Brain pericyte (primary cell): ENCODE data around the gene ALDOA.

Source experiments
- DNase-seq: peaks from one replicate; pipeline ENCODE4 v3.0.0-alpha.2; 2012; ENCODE audit warnings: low read depth, low spot score

Gene ALDOA

DNA sequence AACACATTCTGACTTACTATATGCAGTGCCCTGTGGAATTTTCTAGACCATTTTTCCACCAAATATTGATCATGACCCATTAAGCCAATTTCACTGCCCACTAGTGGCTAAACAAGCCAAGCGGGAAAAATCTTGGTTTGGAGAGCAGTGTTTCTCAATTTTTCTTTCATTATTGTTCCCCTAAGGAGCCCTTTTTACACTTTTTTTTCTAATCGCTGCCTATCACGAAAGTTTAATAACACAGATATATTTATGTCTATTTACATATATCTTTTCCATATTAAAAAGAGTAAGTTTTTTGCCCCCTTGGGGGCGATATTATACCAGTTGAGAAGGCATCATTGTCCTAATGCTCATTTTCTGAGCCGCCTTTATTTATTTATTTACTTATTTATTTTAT, 23.7 kb upstream of the ALDOA start:
- DNase-seq, result no peak

DNA sequence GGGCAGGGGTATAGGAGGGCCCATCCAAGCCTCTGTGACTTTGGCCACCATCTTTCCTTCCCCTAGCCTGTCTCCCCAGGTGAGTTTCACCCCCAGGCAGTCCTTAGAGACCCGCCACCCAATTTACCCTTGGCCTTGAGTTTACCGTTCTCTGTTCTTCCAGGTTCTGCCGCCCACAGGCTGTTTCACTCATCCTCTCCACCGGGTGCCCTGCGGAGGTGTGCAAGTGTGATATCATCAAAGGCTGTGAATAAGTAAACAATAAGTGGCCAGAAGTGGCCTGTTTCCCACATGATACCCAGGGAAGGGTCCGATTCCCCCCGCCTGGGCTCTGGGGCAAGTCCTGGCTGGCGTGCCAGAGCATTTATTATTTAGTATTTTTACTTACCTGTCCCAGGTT, 19.4 kb upstream of the ALDOA start:
- DNase-seq, result no peak

DNA sequence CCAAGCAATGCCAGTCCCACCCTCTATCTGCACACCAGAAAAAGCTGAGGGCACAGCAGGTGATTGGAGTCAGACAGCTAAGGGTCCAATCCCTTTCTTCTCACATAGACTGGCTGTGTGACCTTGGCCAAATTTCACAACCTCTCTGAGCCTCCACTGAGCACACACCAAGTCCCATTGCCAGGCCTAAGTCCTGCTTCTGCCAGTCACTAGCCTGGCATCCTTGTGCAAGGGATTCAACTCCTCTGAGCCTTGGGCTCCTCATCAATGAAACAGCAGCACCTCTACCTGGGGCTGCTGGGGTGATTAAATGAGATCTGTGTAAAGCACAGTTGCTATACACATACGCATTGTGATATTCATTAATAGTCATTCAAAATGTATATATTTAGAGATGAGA, 19.0 kb upstream of the ALDOA start:
- DNase-seq, result no peak

DNA sequence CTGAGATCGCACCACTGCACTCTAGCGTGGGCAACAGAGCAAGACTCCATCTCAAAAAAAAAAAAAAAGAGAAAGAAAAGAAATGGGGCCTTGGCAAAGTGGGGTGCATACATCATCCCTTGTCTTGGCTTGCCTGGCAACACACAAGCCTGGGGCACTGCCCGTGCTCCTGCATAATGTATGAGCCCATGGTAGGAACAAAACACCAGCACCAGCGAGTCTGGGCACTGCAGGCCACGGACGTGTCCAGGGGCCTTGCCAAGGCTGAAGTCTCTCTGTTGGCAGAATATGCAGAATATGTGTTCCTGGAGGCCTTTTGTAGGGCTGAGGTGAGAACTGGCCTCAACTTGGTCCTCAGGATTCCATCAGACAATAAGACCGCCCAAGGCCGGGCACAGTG, 15.7 kb upstream of the ALDOA start:
- no peak for DNase-seq

DNA sequence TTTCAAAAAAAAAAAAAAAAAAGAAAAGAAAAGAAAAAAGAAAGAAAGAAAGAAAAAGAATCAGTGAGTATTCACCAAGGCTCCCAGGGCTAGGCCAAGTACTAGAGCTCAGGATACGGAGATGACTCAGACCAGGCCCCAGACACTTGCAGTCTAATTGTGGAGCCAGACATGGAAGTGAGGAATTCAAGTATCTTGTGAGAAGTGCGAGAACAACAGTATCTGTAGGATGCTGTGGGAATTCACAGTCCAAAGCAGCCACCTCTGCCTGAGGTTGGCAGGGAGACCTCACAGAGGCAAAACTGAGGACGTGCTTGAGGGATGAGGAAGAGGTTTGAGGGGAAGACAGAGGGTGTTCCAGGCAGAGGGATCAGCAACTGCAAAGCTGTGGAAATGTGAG, 14.0 kb upstream of the ALDOA start:
- no peak for DNase-seq

DNA sequence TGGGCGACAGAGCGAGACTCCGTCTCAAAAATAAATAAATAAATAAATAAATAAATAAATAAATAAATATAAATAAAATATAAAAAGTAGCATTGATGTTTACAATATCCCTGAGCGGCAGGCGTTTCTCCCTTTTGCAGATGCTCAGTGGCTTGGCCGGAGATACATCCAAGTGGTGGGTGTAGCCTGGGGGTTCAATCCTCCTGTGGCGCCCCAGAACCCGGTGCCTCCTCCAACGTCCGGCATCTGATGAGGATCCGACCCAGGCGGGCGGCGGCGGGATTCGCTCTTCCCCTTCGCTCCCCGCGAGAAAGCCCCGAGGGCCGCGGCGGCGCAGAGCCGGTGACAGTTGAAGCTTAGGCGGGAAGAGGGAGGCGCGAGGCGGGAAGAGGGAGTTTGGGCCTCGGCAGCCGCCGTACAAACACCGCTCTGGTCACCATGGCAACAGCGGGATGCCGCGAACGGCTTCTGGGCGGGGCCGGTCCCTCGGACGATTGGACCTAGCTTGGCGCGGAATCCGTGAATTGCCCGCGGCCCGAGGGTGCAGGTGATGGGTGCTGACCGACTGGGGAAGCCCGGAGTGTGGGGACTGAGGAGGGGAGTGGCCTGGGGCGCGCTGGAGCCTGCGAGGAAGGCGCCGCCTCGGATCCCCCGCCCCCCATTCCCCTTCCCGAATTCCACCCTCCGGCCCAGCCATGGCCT, 12.7 kb upstream of the ALDOA start:
- DNase-seq, result peak; percentile 47

DNA sequence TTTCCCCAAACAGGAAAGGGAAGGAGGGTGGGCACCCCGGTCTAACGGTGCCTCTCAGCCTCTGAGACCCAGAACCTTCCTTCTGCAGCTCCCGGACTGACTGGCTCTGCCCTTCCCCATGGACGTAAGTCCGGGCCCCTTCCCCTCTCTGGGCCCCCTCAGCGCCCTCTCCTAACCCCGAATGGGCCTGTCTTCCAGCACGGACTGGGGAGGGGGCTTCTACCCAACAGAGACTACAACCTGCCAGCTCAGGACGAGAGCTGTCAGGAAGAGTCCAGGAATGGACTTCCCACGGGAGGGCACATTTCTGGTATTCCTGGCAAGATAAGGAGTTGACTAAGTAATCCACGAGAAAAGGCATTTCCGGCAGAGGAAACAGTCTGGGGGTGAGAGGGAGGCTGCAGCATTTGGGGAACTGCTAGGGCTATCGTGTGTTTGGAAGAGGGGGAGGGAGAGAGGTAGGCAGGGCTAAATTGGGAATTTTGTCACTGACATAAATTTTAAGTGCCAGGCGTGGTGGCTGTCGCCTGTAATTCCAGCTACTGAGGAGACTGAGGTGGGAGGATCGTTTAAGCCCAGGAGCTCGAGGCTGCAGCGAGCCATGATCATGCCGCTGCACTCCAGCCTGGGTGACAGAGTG, 12.1 kb upstream of the ALDOA start:
- no peak for DNase-seq

DNA sequence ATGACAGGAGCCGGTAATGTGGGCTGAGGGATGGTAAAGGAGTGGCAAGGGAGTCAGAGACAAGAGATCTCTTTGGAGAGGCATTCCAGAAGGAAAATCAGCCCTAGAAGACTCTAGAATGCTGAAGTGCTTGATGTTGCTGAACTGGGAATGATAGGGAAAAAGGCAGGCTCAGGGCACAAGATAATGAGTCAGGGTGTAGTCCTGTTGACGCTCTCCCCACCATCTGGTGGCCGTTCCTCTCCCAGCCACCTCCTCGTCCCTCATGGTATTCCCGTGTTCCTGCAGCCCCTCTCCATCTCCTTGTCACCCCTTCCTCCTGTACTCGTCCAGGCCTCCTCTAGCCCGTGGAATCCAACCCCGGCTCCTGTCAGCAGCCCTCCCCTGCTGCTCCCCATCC, 11.1 kb upstream of the ALDOA start:
- no peak for DNase-seq

DNA sequence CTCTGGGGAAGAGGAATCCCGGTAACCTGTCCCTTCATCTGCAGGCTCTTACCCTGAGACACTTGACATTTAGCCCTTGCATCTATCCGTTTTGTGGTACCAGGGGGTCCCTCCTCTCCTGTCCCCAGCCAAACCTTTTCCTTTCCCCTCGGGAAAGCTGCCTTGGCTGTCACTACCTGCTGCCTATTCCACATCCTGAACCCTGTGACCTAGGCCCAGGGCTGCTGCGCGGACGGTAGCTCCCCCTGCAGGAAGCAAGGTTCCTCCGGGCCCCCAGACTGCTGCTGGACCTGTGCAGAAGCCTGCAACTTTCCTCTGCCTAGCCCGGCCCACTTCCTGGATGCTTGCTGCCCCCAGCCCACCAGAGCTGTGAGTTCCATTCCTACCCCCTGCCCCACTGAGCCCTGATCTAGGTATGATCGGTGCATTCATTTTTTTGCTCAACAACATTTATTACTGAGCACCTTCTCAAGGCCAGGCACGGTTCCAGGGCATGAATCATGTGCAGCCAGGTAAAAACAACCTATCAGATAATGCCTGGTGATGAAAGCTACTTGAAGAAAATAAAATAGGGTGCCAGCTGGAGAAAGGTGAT, 10.5 kb upstream of the ALDOA start:
- DNase-seq, result no peak

DNA sequence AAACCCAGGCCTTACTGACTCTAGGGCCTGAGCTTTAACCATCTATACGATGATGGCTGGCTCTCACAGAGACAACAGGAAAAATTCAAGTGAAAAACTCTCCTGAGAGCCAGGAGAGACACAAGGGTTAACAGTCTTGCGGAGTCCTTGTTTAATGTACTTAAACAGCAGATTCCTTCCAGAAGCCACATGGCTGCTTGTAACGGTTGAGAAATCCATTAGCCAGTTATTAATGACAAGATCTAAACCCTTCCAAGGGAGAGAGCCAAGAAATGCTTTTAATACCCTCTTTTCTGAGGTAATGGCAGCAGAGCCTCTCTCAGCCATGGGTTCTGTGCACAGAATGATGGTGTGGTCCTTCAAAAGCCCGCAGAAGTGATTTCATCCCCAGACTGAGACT, 5.2 kb upstream of the ALDOA start:
- no peak for DNase-seq

DNA sequence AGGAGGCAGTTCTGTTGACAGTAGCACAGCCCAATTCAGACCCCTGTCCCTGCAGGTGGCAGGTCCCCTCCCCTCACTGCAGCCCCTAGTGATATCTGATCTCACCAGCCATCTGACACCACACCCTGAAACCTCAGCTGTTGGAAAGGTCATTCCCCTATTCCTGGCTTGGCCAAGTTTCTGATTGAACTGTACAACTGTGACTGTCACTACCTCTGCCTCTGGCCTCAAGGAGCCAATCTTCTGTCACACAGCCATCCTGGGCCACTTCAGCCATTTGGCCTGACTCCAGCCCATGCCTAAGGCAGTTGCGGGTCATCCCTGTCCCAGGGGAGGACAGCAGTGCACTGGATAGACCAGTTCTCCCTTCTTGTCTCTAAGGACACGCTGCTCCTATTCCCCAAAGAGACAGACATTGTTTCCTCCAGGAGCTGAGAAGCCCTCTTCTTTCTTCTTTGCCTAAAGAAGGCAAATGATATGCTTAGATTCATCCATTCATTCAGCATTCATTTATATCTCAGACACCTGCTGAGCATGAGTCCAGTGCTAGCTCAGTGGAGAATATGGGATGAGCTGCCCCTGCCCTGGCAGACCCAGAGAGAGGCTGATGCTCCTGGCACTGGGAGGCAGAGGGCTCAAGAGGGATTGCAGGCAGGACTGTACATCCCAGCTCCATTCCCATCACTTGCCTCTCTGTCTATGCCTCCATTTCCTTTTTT, 4.6 kb upstream of the ALDOA start:
- no peak for DNase-seq

DNA sequence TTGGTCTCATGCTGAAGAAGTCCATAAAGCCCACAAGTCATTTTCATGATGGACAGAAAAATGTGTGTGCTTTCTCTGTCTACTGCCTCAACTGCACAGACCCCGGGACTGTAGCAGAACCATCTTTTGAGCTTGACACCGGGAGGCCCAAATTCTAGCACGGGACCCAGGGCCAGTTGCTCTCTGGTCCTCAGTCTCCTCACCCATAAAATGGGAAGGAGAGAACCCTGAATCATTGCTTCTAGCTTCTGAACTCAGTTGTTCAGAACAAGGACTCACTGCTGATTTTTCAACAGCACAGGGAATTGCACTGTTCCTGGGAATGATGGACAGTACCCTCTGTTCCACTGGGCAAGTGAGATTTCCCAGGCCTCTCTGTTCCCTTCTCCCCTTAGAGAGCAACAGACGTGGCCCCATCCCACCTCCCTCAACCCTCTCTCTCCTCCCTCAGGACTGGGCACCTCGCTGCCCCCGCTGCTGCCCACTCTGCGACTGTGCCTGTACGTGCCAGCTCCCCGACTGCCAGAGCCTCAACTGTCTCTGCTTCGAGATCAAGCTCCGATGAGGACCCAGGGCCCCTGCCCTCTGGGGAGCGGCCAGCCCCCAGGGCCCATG, 2.2 kb upstream of the ALDOA start:
- DNase-seq, result no peak

DNA sequence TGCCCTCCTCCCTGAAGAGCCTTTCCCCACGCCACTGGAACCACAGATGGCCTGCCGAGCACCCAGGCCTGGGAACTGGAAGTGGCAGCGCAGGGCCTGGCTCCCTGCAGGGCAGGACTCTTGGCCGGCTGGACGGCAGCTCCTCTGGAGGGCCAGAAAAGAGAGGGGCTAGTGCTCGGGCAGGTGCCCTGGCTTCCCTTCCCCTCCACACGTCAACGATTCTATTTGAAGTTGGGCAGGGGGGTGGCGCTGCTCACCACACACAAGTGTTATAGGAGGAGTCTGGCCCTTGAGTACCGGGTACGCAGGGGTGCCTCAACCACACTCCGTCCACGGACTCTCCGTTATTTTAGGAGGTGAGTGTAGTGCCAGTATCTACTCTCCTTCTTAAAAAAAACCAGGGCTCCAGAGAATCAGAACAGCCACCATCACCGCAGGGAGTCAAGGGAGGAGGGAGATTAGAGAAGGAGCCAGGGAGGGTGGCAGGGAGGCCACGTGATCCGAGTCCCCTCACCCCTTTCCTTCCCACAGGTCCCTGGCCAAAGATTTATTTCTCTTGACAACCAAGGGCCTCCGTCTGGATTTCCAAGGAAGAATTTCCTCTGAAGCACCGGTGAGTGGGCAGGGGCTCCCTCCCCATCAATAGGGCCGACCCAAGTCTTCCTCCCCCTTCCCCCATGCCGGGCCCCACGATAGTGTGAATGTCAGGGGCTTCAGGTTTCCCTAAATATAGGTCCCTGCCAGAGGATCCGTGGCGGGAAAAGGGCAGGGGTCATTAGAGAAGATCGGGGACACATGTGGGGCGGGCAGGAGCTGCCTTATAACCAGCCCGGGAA, 1.4 kb upstream of the ALDOA start:
- no peak for DNase-seq

DNA sequence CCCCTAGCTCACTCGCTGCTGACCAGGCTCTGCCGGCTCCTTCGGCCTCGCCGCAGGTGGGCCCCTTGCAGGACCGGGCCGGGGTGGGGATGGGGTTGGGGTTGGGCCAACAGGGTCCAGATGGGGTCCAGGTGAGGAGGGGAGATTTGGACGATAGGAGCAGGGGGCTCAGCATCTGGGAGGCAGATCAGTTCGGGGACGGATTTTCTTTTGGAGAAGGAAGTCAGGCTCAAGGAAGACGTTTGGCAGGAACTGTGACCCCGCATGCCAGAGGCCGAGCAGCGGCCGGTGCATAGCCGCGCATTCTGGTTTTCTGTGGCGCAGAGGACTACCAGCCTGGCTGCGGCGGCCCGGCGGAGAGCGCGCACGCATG, 845 bp upstream of the ALDOA start:
- DNase-seq, result no peak

DNA sequence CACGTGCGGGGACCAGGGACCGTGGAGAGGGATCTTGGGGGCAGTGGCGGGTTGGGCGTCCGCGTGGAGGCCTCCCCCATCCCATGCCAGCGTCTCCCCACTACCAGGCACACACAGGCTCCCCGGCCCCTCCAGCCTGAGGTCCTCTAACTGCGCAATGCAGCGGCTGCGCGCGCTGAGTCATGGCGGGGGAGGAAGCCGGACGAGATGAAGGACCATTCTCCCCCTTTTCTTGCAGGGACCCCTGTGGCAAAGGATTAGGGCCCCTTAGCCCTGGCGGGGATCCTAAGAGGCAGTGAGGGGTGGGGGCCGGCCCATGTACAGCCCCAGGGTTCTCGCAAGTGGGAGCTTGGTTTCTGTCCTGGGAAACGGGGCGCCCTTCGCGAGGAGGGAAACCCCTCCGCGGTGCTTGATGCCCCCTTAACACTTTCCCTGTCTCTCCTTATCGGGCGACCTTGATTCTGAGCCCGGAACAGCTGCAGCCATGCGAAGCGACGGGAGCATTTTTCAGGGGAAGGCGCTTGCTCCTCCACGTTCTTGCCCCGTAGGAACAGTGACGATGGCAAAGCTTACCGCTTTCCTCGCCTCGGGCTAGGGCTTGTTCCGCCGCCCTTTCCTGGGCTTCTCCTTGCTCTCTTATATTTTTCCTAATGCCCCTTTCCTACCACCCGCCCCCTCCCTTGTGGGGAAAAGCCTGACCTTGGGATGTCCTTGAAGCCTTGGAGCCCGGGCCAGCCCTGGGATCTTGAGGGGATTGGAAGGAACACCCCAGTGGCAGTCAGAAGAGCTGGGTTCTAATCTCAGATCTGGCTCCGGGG, 592 bp downstream of the ALDOA start:
- no peak for DNase-seq

DNA sequence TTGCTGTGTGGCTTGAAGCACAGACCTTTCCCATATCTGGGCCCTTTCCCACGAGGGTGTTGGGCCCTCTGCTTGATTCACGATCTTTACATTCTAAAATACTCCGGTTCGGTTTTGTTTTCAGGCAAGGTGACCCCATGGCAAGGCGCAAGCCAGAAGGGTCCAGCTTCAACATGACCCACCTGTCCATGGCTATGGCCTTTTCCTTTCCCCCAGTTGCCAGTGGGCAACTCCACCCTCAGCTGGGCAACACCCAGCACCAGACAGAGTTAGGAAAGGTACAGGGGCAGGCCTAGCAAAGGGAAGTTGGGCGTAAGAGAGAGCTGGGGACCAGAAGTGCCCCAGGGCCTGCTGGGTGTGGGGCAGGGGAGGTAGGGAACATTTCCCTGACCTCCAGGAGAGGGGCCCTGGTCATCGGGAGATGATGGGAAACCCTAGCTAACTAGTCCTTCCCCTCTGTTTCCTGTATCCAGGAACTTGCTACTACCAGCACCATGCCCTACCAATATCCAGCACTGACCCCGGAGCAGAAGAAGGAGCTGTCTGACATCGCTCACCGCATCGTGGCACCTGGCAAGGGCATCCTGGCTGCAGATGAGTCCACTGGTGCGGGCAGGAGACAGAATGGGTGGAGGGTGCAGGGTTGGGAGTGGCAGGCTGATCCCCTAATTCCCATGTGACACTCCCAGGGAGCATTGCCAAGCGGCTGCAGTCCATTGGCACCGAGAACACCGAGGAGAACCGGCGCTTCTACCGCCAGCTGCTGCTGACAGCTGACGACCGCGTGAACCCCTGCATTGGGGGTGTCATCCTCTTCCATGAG, 1.4 kb downstream of the ALDOA start:
- no peak for DNase-seq

DNA sequence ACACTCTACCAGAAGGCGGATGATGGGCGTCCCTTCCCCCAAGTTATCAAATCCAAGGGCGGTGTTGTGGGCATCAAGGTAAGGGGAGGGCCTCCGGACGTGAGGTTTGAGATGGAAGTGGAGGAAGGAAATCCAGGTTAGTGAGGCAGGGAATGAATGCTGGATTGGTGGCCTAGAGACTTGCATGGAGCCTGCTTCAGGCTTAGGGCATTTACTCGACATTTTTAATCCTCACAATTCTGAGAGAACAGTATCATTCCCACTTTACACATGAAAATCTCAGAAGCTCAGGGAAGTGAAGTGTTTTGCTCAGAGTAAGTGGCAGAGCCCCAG, 2.0 kb downstream of the ALDOA start:
- no peak for DNase-seq

DNA sequence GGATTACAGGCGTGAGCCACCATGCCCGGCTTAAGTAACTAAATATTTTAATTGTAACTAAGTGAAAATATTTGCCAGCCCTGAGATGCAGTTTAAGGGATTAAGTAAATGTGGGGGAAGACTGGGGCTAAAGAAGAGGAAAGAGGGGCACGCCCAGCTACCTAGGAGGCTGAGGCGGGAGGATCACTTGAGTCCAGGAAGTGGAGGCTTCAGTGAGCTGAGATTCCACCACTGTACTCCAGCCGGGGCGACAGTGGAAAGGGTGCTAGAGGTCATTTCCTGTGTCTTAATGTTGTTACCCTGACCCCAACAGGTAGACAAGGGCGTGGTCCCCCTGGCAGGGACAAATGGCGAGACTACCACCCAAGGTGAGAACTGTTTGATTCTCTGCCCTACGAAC, 2.8 kb downstream of the ALDOA start:
- no peak for DNase-seq

DNA sequence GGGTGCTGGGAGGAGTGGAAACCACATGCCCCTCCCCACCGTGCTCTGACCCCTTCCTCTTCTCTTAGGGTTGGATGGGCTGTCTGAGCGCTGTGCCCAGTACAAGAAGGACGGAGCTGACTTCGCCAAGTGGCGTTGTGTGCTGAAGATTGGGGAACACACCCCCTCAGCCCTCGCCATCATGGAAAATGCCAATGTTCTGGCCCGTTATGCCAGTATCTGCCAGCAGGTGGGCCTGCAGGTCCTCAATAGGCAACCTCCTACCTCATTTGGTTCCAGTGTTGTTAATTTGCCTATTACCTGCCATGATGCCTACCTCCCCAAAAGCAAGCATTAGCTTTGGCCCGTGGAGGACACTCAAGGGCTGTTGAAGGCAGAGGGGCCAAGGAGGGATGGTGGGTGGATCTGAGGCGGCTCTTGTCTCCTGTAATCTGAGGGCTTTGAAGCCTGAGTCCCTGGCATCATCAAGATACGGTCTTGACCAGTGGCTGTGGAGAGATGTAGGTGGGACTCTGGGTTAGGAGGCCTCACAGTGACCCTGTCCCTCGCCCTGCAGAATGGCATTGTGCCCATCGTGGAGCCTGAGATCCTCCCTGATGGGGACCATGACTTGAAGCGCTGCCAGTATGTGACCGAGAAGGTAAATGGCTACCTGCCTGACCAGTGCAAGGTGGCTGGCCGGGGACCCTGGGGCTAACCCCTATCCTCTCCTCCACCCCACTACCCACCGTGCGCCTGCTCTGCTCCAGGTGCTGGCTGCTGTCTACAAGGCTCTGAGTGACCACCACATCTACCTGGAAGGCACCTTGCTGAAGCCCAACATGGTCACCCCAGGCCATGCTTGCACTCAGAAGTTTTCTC, 3.4 kb downstream of the ALDOA start:
- DNase-seq, result no peak
